OCI-M2 (cell line): ENCODE results near the gene HTRA2.
"Not testable (repeated sequence)": the region's sequence is repeated elsewhere in the genome, so short reads cannot be mapped to it uniquely, and the experiment has no call there.

Source experiments
- DNase-seq: peaks from one replicate; lab custom pipeline; 2025; ENCODE audit not compliant: unreplicated experiment; lab: John Stamatoyannopoulos, UW

Gene HTRA2

GRCh38 chr2:74529357-74530238, at the start of gene HTRA2, which contains the start of gene AUP1:
HTRA2 (plus strand) TSS chr2:74529933; CDS start chr2:74530007, 74 bp downstream.
AUP1 (minus strand) TSS chr2:74529706; CDS start chr2:74529629, 77 bp downstream.
- DNase-seq, result peak; percentile 62

GRCh38 chr2:74481431-74481830, 48.3 kb upstream of the HTRA2 start:
- DNase-seq, result no peak

GRCh38 chr2:74481961-74482800, 47.6 kb upstream of the HTRA2 start:
- no peak for DNase-seq

- peak; percentile 93 for DNase-seq
Measured at GRCh38 chr2:74482801-74483674, 46.7 kb upstream of the HTRA2 start, which contains the start of the genes CCDC142 and TTC31. CCDC142 (minus strand) TSS chr2:74482998; CDS start chr2:74482837, 161 bp downstream. TTC31 (plus strand) TSS chr2:74483081; CDS start chr2:74483096, 15 bp downstream.

- DNase-seq, result not testable (repeated sequence)
Measured at GRCh38 chr2:74483675-74484164, 46.0 kb upstream of the HTRA2 start.

GRCh38 chr2:74486141-74486540, 43.6 kb upstream of the HTRA2 start:
- no peak for DNase-seq

- DNase-seq, result no peak
Measured at GRCh38 chr2:74488643-74489481, 40.9 kb upstream of the HTRA2 start.

- no peak for DNase-seq
Measured at GRCh38 chr2:74489906-74490305, 39.8 kb upstream of the HTRA2 start.

GRCh38 chr2:74491648-74492544, 37.8 kb upstream of the HTRA2 start:
- no peak for DNase-seq

- DNase-seq, result no peak
Measured at GRCh38 chr2:74493546-74493945, 36.2 kb upstream of the HTRA2 start.

GRCh38 chr2:74495440-74495839, 34.3 kb upstream of the HTRA2 start:
- no peak for DNase-seq

GRCh38 chr2:74496997-74497776, 32.5 kb upstream of the HTRA2 start:
- no peak for DNase-seq

GRCh38 chr2:74497777-74498499, 31.8 kb upstream of the HTRA2 start:
- no peak for DNase-seq

- no peak for DNase-seq
Measured at GRCh38 chr2:74498500-74499266, 31.1 kb upstream of the HTRA2 start.

- DNase-seq, result no peak
Measured at GRCh38 chr2:74499267-74499939, 30.3 kb upstream of the HTRA2 start, which contains the start of gene LBX2. LBX2 (minus strand) TSS chr2:74499603; CDS start chr2:74499537, 66 bp downstream.
